ENCODE data around the gene SHISAL2A. TPM values are rescaled to one million over a fixed set of nuclear protein-coding genes. Genes with fewer than 3 reads are reported as not detected.

The SHISAL2A gene
- total and polyA plus RNA-seq, 2 of the 4 experiments (the other 2 are of a cell fraction), result not detected

DNA sequence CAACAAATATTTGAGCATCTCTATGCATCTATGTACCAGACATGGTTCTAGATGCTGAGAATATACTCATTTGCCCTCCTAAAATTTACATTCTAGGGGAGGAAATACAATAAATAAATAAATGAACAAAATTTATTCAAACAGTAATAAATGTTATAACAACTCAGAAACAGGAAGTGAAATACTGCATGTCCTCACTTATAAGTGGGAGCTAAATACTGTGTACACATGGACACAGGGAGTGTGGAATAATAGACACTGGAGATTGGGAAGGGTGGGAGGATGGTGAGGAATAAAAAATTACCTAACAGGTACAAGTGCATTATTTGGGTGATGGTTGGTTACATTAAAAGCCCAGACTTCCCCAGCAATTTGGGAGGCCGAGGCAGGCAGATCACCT is 60.9 kb downstream of the SHISAL2A start:
- CTCF ChIA-PET, result no interaction called here

More for the DNA sequence above, 60.9 kb downstream of the SHISAL2A start:
- no TSS peak for BruUV-seq (replicated peaks)
- H3K4ac ChIP-seq (ENCODE audit: low read depth, low read length), result no peak overlapping the region
- no peak overlapping the region for H2BK120ac ChIP-seq (ENCODE audit: low read depth, low read length)
- no peak overlapping the region for H3K4me2 ChIP-seq (ENCODE audit: low read depth, low read length)
- H3K56ac ChIP-seq (ENCODE audit: extremely low read depth, insufficient read depth, low read length), result no peak overlapping the region
- H3K79me1 ChIP-seq (ENCODE audit: low read depth in 1 of 2, low read length in 2 of 2), result peaks cover 21 to 58% of the 10 kb centered on the region in 2 experiments
- peaks cover 9% of the 10 kb centered on the region for H3K9me1 ChIP-seq (ENCODE audit: insufficient read depth, low read length)
- no peak overlapping the region for H4K5ac ChIP-seq (ENCODE audit: low read depth, low read length)
- no peak overlapping the region for H2AK9ac ChIP-seq (replicated peaks; ENCODE audit: low read depth, low read length, poor library complexity)
- H3K27ac ChIP-seq (ENCODE audit: insufficient read depth, low read length), result no peak overlapping the region
- H3K4me1 ChIP-seq (ENCODE audit: control insufficient read depth, insufficient read depth, low read length), result peaks cover 6% of the 10 kb centered on the region; the same call in 1 of the 2 replicates
- POLR2A ChIA-PET (ENCODE audit: unreplicated experiment), result no interaction called here
- no peak overlapping the region for H2BK20ac ChIP-seq (ENCODE audit: low read depth, low read length)
- no peak overlapping the region for H3K4me3 ChIP-seq (ENCODE audit: insufficient read depth, low read depth, low read length)
- dilution Hi-C loops (cut with HindIII; ENCODE audit: low sequenced_read_pairs, unreplicated experiment), result no loop called here
- peaks cover 13% of the 10 kb centered on the region for H3K36me3 ChIP-seq (ENCODE audit: control insufficient read depth, insufficient read depth, low read length)
- H4K91ac ChIP-seq (ENCODE audit: insufficient read depth, low read depth, low read length), result no peak overlapping the region
- no peak overlapping the region for H4K8ac ChIP-seq (ENCODE audit: low read depth in 2 of 2, low read length in 2 of 2)
- no peaks in the 10 kb centered on the region for H3K27me3 ChIP-seq (ENCODE audit: control insufficient read depth, insufficient read depth, low read length)
- intact Hi-C loops (cut with micrococcal nuclease), result no loop called here
- 100% methylated on average over 1 of the region's 1 CpG; no CpG with 5 or more reads in 1 of the 2 experiments for WGBS, 2 experiments (ENCODE audit: extremely low coverage in 2 of 2, insufficient read length in 1 of 2)
- ATAC-seq (ENCODE audit: low read depth) (no peak), DNase-seq (no peak)
- H2BK5ac ChIP-seq (ENCODE audit: low read depth, low read length, poor library complexity, severe bottlenecking), result no peak overlapping the region
- no peaks in the 10 kb centered on the region for H3K9me3 ChIP-seq (ENCODE audit: control insufficient read depth, insufficient read depth, low read length)
- no peak for TF ChIP-seq CEBPB (IDR thresholded peaks at IDR 0.05; ENCODE audit: low read depth, low read length)
- TF ChIP-seq RFX5 (IDR thresholded peaks at IDR 0.05; ENCODE audit: low read depth, low read length), result no peak
- no peak for TF ChIP-seq SMC3 (IDR thresholded peaks at IDR 0.05; ENCODE audit: low read depth, low read length)
- TF ChIP-seq RAD21 (IDR thresholded peaks at IDR 0.05; ENCODE audit: low read length), result no peak
- TF ChIP-seq MAFK (IDR thresholded peaks at IDR 0.05; ENCODE audit: low read depth, low read length), result no peak
- no peak overlapping the region for H2BK15ac ChIP-seq (ENCODE audit: low read depth, low read length)
- no peak overlapping the region for H3K18ac ChIP-seq (ENCODE audit: low read depth, low read length)
- H4K20me1 ChIP-seq (ENCODE audit: insufficient read depth, low read length), result 0 out of 2 replicates have a peak, but pooled peaks cover 5% of the 10 kb centered on the region
- in situ Hi-C loops (cut with MboI; ENCODE audit: low sequenced_read_pairs), result no loop called here
- no peak overlapping the region for H2AK5ac ChIP-seq (ENCODE audit: low read depth, low read length)
- H3K23ac ChIP-seq (ENCODE audit: low read depth, low read length), result no peak overlapping the region
- no peak overlapping the region for H3K14ac ChIP-seq (replicated peaks; ENCODE audit: low read depth, low read length)
- H2AFZ ChIP-seq (replicated peaks; ENCODE audit: low read length, poor library complexity), result no peak overlapping the region
- no peak overlapping the region for H3K9ac ChIP-seq (ENCODE audit: low read depth, low read length)
